K562 (cell line): ENCODE measurements around the gene CBX1. TPM values are rescaled to one million over a fixed set of nuclear protein-coding genes. Genes with fewer than 3 reads are reported as not detected.

Experiments used
- CREB5 ChIP-seq: fragments of 250-450 bp; sonication (Bioruptor Pico); IDR thresholded peaks from 2 replicates; pipeline ENCODE4 v1.5.0; 2020; ENCODE audit warnings: mild to moderate bottlenecking
- E2F3 ChIP-seq: fragments of 250-450 bp; sonication (Bioruptor Pico); IDR thresholded peaks from 2 replicates; pipeline ENCODE4 v1.4.0; 2020; ENCODE audit warnings: mild to moderate bottlenecking
- E4F1 ChIP-seq: fragments of 250-450 bp; sonication (Bioruptor Pico); IDR thresholded peaks from 2 replicates; pipeline ENCODE4 v1.5.0; 2021; ENCODE audit warnings: mild to moderate bottlenecking, borderline replicate concordance
- ETS1 ChIP-seq: conservative IDR thresholded peaks from 2 replicates; pipeline ENCODE4 v1.6.1; 2011; ENCODE audit warnings: low read depth, mild to moderate bottlenecking, low read length; ENCODE audit not compliant: control insufficient read depth
- HDGF ChIP-seq: fragments of 450-650 bp; IDR thresholded peaks from 2 replicates; pipeline ENCODE4 v1.6.1; 2016
- HMBOX1 ChIP-seq: sonication (generic); IDR thresholded peaks from 2 replicates; pipeline ENCODE4 v1.6.1; 2016
- HOMEZ ChIP-seq: fragments of 250-450 bp; sonication (Bioruptor Pico); IDR thresholded peaks from 2 replicates; pipeline ENCODE4 v1.4.0; 2020; ENCODE audit warnings: mild to moderate bottlenecking, moderate library complexity
- MEIS2 ChIP-seq: fragments of 450-650 bp; IDR thresholded peaks from 2 replicates; pipeline ENCODE4 v1.6.1; 2014; ENCODE audit warnings: mild to moderate bottlenecking; ENCODE audit not compliant: partially characterized antibody
- ZBTB33 ChIP-seq: sonication (generic); formaldehyde crosslinking; IDR thresholded peaks from 2 replicates; pipeline ENCODE4 v1.8.1; 2023; ENCODE audit warnings: mild to moderate bottlenecking, missing genetic modification reagents
- ZEB2 ChIP-seq: fragments of 450-650 bp; IDR thresholded peaks from 2 replicates; pipeline ENCODE4 v1.6.1; 2016
- ZHX1 ChIP-seq: fragments of 150-350 bp; conservative IDR thresholded peaks from 2 replicates; pipeline ENCODE4 v1.6.1; 2014; ENCODE audit warnings: low read length
- ZNF12 ChIP-seq: sonication (generic); formaldehyde crosslinking; IDR thresholded peaks from 2 replicates; pipeline ENCODE4 v1.4.0; 2020; ENCODE audit warnings: mild to moderate bottlenecking, missing genetic modification reagents
- ZNF584 ChIP-seq: fragments of 200-800 bp; sonication (Bioruptor generic); IDR thresholded peaks from 2 replicates; pipeline ENCODE4 v1.6.1; 2016; ENCODE audit warnings: low read depth, mild to moderate bottlenecking, missing genetic modification characterization, missing compliant biosample characterization
- polyA plus RNA-seq, 8 experiments: library from polyadenylated mRNA; depleted of rRNA in 4 of 8; stranded (reverse) in 5 of 8; unstranded in 3 of 8; fragments of >200 nt; fragmentation: Nextera tagmentation in 2 of 8; fragmentation: Illumina TruSeq in 1 of 8; extraction: Ambion mirVana in 2 of 8; extraction: Trizol in 1 of 8; gene quantifications; 2 replicates each; pipeline versions ENCODE4 v1.2.1 to v1.2.3, GENCODE V29; 2011 to 2014; ENCODE audit warnings: inconsistent platforms in 1 of 8, missing spikeins in 1 of 8
- total RNA-seq, 7 experiments: library from RNA; depleted of rRNA in 6 of 7; stranded (reverse); fragments of >200 nt in 6 of 7; fragmentation: Illumina TruSeq in 2 of 7; extraction: Trizol in 2 of 7; gene quantifications; 2 replicates each; pipeline versions ENCODE4 v1.2.1 to v1.2.3, GENCODE V29; 2011 to 2021; ENCODE audit warnings: low replicate concordance in 1 of 7

The CBX1 gene
- total and polyA plus RNA-seq, 9 of the 15 experiments (the other 6 are each of a cell fraction or from before 2014, with no cell fraction given): 10.6 to 95.7 (median 52.7) TPM

GRCh38 chr17:48025040-48025903, 76.0 kb downstream of the CBX1 start (continued):
- TF ChIP-seq HMBOX1 (peak; percentile 49; the same call in 1 of the 2 replicates), ZNF12 (CRISPR knock-in tag) (no peak), E4F1 (no peak), ZBTB33 (CRISPR knock-in tag) (no peak; the same call in 1 of the 2 replicates), MEIS2 (peak; percentile 51), ZNF584 (no peak), CREB5 (CRISPR knock-in tag) (no peak), HDGF (no peak), E2F3 (CRISPR knock-in tag) (no peak), ZHX1 (no peak), HOMEZ (no peak), ZEB2 (no peak), ETS1 (no peak)
